ENCODE results near the gene SORBS1.

- no peak for TF ChIP-seq CTCF (IDR thresholded peaks at IDR 0.05)
- no peak for TF ChIP-seq POLR2A (IDR thresholded peaks at IDR 0.05)
Observed at GRCh38 chr10:95415621-95416031, 145.5 kb downstream of the SORBS1 start.
